ENCODE measurements around the gene AQP12A.
"Not testable (repeated sequence)": the region's sequence is repeated elsewhere in the genome, so short reads cannot be mapped to it uniquely, and the experiment has no call there.

The AQP12A gene

DNA sequence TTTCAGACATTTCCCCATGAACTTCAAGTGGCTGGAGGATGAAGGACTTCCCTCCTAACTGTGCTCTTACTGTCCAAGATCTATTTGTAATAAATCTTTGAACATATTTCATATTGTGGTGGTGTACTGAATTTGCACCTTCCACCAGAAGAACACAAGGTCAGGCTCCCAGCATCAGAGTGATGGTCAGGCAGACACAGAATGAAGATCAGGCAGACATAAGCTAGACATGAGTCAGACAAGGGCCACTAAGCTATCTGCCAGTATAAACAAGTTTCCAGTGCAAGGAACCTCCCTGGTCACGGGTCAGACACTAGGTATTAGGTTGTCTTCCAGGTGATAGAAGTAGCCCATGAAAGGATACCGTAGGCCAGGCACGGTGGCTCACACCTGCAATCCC is 29.0 kb upstream of the AQP12A start:
- no peak for DNase-seq

- no peak for DNase-seq
Measured at GRCh38 chr2:240663546-240664190, 28.0 kb upstream of the AQP12A start.

- no peak for DNase-seq
Measured at GRCh38 chr2:240664622-240665021, 27.0 kb upstream of the AQP12A start.

DNA sequence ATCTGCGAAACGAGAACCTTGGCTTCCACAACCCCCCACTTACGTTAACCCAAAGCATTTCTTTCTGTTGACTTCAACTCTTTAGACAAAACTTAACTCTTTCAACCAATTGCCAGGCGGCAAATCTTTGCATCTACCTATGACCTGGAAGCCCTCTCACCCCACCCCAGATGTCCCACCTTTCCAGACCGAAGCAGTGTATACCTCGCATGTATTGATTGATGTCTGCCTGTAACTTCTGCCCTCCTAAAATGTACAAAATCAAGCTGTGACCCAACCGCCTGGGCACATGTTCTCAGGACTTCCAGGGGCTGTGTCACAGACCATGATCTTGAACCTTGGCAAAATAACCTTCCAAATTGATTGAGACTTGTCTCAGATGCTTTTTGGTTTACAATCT is 21.3 kb upstream of the AQP12A start:
- no peak for DNase-seq

- DNase-seq = no peak
Measured at GRCh38 chr2:240670950-240671349, 20.7 kb upstream of the AQP12A start.

GRCh38 chr2:240672076-240672700 is 19.5 kb upstream of the AQP12A start:
- no peak for DNase-seq

- no peak for DNase-seq
Measured at GRCh38 chr2:240672701-240673190, 18.9 kb upstream of the AQP12A start.

GRCh38 chr2:240674461-240675184 is 17.0 kb upstream of the AQP12A start:
- DNase-seq = not testable (repeated sequence)

DNA sequence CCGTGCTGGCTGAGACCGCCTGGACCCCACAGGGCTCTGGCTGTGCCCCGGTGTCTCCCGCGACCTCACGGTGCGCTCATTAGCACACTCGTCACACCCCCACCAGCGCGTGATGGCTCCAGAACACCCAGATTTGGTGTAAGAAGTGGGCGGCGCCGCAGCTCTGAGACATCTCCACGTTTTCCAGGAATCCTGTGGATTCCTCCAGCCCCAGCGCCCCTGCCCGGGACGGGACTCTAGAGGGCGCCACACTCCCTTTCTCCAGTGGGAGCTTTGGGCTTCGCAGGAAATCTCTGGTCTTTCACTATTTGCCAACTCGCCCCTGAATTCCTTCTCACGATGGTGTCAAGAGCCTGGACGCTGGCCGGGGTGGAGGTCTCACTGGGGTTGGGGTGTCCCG is 16.3 kb upstream of the AQP12A start:
- DNase-seq = not testable (repeated sequence)

DNA sequence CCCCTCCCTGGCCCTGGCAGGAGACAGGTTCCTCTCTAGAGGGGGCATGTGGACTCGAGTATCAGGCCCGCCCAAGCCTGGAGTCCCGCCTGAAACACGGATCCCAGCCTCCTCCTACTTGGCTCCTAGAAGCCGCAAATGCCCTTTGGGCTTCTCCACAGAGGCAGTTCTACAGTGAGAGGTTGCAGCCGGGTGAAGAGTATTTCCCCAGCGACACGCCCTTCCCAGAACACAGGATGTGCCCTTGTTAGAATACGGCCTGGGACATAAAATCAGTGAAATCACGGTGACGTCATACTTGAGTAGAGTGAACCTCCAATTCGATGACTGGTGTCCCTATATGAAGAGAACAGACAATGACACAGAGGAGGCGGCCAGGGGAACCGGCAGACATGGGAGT is 13.6 kb upstream of the AQP12A start:
- DNase-seq = not testable (repeated sequence)

DNA sequence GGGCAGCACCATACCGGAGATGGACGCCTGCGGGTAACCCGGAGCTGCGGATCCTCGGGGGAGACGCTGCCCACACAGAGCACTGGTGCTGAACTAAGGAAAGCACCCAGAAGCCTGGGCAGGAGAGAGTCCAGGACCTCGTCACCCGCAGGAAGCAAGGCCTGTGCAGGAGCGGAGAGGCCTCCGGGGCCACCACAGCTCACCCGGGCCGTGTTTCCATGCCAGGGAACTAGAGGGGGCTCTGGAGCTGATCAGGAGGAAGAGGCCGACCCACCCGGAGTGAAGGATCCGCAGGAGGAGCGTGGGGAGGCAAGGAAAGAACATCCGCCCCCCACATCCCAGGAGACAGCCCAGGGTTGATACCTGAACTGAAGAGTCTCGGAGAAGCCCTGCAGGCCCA is 12.8 kb upstream of the AQP12A start:
- DNase-seq = not testable (repeated sequence)

- DNase-seq = not testable (repeated sequence)
Measured at GRCh38 chr2:240680185-240680584, 11.5 kb upstream of the AQP12A start.

DNA sequence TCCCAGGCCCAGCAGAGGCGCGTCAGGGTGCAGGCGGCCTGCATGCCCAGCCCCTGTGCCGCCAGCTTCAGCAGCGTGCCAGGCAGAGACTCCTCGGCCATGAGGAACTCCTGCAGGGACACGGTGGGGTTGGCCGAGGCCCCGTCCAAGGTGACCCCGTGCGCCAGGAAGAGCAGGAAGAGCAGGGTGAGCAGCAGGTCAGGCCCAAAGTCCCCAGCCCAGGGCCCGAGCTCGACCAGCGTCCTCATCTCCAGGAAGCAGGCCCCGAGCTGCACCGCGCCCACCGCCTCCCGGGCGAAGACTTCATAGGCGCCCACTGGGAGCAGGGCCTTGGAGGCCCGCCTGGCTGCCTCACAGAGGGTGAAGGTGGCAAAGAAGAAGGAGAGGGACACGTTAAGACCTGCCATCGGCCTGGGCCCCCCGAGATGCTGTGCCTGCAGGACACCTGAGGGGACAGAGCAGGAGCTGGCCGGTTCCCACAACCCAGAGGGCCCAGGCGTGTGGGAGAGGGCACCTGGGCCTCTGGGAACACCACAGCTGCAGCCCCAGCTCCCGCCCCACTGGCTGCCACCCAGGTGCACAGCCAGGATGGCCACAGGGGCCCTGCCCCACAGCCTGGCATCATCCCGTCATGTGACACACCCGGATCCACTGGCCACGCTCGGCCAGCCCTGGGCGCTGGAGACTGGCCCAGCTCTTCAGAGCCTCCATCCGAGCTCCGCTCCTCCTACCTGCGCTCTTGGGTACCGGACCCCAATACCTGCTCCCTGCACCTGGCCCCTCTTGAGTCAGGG is 9.0 kb upstream of the AQP12A start, which contains the start of gene AQP12B:
TSS of gene AQP12B (minus strand) at position 455 of the 794 bp plus-strand sequence. CDS start at position 407, 48 bp downstream.
- not testable (repeated sequence) for DNase-seq

DNA sequence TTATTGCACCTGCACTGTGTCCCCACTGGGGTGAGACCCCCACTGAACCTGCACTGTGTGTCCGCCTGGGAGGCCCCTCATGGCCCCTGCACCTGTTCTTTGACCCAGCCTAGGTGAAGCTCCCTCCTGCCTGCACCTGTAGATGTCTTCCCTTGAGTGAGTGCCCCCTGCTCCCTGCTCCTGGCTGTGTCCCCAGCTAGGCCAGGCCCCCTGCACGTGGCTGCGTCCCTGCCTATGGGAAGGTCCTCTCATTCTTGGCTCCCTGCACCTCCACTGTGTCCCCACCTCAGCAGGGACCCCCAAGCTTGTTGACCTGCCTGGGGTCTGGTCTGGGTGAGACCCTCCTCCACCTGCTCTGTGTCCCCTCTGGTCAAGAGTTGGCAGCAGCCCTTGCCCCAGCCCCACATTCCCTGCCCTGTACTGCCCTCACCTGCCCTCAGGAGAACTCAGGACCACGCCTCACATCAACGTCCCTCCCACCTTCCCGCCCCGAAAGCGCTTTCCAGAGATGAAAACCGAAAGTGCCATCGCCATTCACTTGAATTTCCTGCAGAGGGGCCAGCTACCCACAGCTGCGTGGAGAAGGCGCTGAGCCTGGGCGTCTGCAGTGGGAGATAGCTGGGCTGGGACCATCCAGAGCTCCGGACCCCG is 8.2 kb upstream of the AQP12A start:
- DNase-seq = not testable (repeated sequence)

DNA sequence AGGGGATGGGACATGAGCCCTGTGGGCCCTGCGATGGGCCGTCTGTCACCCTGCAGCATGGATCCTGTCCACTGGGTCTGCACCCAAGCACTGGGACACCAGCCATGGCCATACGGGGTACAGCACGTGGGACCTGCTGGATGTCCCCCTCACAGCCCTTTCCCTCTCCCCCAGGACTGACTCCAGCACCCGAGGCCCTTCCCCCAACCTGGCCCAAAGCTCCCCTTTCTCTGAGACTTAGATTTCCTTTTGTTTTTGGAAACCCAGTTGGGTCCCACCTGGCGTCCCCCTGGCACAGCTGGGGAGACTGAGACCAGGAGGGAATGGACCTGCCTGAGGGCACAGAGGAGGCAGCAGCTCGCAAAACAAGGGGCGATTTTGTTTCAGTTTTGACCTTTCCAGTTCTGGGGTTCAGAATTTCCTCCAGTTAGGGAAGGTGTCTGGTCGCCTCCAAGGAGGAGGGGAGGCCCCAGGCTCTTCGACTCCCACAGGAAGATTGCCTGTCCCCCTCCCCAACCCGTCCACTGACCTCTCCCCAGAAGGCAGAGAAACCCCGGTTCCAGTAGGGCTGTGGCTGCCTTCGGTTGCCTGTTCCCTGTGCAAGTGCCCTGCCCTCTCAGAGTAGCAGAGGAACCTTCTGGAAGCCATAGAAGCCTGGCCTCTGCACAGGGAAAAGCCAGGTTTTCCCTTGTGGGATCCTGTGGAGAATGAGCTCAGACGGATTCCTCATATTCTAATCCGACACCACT is 7.5 kb upstream of the AQP12A start:
- DNase-seq = not testable (repeated sequence)

GRCh38 chr2:240685771-240686371 is 5.8 kb upstream of the AQP12A start:
- no peak for DNase-seq

GRCh38 chr2:240686460-240686859 is 5.2 kb upstream of the AQP12A start:
- DNase-seq = no peak

DNA sequence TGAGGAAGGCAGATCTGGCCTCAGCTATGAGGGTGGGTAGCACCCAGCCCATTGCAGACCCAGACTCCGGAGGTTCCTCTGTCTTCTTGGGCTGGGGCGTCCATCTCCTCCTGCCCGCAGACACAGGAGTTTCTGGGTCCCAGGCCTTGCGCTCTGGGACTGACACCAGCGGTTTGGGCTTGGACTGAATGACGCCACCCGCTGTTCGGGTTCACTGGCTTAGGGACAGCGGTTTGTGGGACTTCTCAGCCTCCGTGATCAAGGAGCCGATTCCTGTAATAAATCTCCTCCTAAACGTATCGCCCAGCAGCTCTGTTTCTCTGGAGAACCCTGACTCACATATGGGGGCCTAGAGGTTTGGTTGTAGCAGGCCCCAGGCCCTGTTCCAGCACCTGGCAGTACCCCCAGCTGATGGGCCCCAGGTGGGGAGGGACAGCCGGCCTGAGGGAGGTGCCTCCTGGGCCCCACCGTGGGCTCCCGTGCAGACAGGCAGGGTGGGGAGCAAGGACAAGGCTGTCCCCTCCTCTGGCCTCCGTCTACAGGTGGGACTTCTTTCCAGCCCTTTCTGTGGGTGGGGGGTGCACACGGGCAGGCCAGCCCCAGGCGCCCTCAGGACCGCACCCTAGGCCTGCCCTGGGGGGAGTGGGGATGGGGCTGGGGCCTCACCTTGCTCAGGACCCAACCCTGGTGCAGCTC is 4.5 kb upstream of the AQP12A start:
- no peak for DNase-seq

DNA sequence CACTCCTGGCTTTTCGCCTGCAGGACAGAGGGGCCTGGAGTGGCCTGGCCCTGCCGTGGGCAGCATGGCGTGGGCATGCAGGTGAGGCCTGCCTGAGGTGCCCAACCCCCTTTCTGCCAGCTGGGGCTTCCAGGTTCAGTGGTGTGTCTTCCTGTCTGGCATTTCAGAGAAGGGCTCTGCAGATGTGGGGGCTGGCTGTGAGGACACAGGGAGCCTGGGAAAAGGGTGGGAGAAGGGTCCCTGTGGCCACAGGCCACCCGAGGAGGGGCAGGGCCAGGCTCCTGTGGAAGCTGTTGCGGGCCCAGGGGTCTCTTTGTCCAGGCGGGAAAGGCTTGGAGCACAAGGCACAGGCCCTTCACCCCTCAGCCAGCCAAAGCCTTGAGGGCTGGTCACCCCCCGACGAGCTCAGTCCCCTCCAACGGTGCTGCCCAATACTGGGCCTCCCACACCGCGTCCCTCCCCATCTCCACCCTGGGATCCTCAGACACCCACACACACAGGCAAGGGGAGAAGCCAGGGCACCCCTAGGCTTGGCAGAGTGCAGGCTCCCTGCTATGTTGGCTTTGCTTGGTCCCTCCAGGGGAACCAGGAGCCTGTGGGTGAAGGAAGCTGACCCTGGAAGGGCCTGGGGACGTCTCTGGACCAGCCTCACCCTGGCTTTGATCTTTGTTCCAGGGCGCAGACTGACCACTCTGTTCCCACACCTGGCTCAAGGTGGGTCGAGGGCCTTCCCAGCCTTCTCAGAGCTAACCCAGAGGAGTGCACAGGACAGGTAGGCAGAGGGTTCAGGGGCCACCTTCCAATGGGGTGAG is 3.7 kb upstream of the AQP12A start:
- no peak for DNase-seq

- DNase-seq = no peak
Measured at GRCh38 chr2:240688553-240688919, 3.1 kb upstream of the AQP12A start.
